ENCODE measurements around the gene SESN1.

DNA sequence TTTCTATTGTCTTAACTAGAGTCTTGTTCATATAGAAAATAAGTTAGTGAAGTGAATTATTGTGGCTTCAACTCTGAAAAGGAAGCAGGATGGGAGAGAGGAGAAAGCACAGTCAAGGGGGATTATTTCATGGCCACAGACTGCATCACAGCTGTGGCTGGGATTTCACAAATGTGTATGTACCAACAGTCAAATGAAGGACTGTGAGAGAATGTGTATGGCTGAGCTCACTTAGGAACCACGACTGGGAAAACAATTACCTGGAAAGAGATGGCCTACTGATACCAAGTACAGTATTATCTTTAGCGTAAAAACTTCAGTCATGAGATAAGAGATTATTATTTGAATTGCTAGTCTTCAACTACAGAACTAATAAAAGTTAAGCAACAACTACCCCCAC lies 54.9 kb downstream of the SESN1 start:
- TF ChIP-seq, protein P1, sequence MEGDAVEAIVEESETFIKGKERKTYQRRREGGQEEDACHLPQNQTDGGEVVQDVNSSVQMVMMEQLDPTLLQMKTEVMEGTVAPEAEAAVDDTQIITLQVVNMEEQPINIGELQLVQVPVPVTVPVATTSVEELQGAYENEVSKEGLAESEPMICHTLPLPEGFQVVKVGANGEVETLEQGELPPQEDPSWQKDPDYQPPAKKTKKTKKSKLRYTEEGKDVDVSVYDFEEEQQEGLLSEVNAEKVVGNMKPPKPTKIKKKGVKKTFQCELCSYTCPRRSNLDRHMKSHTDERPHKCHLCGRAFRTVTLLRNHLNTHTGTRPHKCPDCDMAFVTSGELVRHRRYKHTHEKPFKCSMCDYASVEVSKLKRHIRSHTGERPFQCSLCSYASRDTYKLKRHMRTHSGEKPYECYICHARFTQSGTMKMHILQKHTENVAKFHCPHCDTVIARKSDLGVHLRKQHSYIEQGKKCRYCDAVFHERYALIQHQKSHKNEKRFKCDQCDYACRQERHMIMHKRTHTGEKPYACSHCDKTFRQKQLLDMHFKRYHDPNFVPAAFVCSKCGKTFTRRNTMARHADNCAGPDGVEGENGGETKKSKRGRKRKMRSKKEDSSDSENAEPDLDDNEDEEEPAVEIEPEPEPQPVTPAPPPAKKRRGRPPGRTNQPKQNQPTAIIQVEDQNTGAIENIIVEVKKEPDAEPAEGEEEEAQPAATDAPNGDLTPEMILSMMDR (IDR thresholded peaks at IDR 0.05; ENCODE audit: borderline replicate concordance, extremely low read depth, low read length, poor library complexity, severe bottlenecking) = no peak
- TF ChIP-seq EZH2 (IDR thresholded peaks at IDR 0.05; ENCODE audit: borderline replicate concordance, low read depth, low read length, severe bottlenecking) = no peak

Data from DND-41 (cell line).